ENCODE measurements around the gene CCDC181. TPM values are rescaled to one million over a fixed set of nuclear protein-coding genes. Genes with fewer than 3 reads are reported as not detected.

Gene CCDC181
- total RNA-seq, 2 donors from 2014 or later = not detected

DNA sequence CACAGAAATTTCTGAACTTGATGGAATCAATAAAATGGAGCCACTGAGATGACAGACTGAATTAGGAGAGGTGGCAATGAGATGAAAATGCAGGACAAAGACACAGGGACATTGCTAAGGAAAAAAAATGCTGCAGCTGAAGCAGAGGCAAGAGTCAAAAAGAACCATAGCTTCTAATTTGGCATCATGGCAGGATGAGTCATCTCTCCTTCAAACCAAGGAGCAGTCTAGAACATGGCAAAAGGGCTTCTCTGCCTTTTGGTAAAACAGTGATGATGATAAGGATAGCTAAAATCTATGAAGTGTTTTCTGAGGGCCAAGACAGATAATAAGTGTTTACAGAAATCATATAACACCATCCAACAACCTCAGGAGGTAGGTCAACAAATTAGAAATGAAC is 41.7 kb upstream of the CCDC181 start:
- H3K27ac ChIP-seq = no peak overlapping the region
- DNase-seq = no peak
- TF ChIP-seq, protein P1, sequence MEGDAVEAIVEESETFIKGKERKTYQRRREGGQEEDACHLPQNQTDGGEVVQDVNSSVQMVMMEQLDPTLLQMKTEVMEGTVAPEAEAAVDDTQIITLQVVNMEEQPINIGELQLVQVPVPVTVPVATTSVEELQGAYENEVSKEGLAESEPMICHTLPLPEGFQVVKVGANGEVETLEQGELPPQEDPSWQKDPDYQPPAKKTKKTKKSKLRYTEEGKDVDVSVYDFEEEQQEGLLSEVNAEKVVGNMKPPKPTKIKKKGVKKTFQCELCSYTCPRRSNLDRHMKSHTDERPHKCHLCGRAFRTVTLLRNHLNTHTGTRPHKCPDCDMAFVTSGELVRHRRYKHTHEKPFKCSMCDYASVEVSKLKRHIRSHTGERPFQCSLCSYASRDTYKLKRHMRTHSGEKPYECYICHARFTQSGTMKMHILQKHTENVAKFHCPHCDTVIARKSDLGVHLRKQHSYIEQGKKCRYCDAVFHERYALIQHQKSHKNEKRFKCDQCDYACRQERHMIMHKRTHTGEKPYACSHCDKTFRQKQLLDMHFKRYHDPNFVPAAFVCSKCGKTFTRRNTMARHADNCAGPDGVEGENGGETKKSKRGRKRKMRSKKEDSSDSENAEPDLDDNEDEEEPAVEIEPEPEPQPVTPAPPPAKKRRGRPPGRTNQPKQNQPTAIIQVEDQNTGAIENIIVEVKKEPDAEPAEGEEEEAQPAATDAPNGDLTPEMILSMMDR (IDR thresholded peaks at IDR 0.05) = no peak
- no peak overlapping the region for H3K4me3 ChIP-seq
- H3K9ac ChIP-seq (ENCODE audit: low read depth in 2 of 2, low read length in 2 of 2) = no peak overlapping the region
- H3K27me3 ChIP-seq = no peaks in the 10 kb centered on the region
- intact Hi-C loops (cut with DNase I) = loop anchor here (5.0 kb wide), 1 partner anchor 73 kb away; no protein-coding TSS in a partner anchor
- no peaks in the 10 kb centered on the region for H3K36me3 ChIP-seq
- H3K4me1 ChIP-seq = no peaks in the 10 kb centered on the region
- H3K9me3 ChIP-seq = no peaks in the 10 kb centered on the region

DNA sequence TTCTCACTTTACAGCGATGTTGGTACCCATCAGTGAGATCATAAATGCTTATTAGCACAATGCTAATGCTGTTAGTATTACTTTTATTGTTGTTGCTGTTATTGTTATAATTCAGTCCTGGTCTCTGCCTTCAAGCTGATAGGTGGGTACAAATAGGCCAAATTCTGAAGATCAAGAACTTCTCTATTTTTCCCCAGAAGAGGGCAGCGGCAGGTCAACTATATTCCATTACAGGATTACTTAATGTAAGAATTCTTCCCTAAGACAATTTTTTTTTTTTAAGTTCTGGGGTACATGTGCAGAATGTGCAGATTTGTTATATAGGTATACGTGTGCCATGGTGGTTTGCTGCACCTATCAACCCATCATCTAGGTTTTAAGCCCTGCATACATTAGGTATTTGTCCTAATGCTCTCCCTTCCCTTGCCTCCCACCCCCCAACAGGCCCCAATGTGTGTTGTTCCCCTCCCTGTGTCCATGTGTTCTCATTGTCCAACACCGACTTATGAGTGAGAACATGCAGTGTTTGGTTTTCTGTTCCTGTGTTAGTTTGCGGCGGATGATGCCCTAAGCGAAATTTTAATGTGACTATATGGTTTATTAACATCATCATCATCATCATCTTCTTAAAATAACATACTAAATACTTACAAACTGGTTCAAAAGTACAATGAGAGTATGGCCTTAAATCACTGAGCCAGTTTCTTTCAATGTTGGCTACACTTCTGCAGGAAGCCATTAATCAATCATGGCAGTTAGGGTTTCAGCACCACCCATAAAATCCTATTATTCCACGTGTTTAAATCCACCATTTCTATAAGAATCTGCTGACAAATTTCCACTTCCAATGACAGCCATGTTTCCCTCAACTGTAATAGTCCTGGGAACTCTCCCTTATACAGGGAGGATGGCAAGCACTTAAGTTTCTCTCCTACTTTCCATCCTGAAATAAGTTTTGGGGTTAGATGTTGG is 39.3 kb upstream of the CCDC181 start:
- Histone ChIP-seq H3K4me1 (no peaks in the 10 kb centered on the region), H3K9me3 (no peaks in the 10 kb centered on the region), H3K27ac (no peak overlapping the region), H3K4me3 (no peak overlapping the region), H3K36me3 (no peaks in the 10 kb centered on the region), H3K9ac (ENCODE audit: low read depth in 2 of 2, low read length in 2 of 2) (no peak overlapping the region), H3K27me3 (no peaks in the 10 kb centered on the region)
- intact Hi-C loops (cut with DNase I) = loop anchor here (5.0 kb wide), 1 partner anchor 76 kb away; no protein-coding TSS in a partner anchor
- TF ChIP-seq, protein P1 (IDR thresholded peaks at IDR 0.05) = no peak
- DNase-seq = no peak

DNA sequence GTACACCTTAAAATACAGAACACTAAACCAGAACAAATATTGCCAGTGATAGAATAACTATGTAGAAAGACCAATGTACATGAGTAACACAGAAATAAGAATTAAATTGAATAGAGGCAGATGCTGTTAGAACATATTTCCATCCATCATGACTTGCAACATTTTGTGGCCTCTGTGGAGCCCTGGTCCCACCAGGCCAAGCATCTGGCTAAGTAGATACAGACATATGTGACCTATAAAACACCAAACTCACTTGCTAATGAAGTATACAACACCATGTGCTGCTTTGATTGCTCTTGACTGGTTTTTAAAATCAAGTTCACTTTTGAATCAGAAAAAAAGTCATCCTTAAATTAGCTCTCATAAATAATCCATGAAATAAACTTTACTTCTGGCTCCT is 38.0 kb upstream of the CCDC181 start:
- Histone ChIP-seq H3K4me1 (no peaks in the 10 kb centered on the region), H3K27ac (no peak overlapping the region), H3K27me3 (no peaks in the 10 kb centered on the region), H3K9me3 (no peaks in the 10 kb centered on the region), H3K4me3 (no peak overlapping the region), H3K9ac (ENCODE audit: low read depth in 2 of 2, low read length in 2 of 2) (no peak overlapping the region), H3K36me3 (no peaks in the 10 kb centered on the region)
- intact Hi-C loops (cut with DNase I) = loop anchor here (5.0 kb wide), 1 partner anchor 77 kb away; no protein-coding TSS in a partner anchor
- no peak for DNase-seq
- TF ChIP-seq, protein P1 (IDR thresholded peaks at IDR 0.05) = no peak

DNA sequence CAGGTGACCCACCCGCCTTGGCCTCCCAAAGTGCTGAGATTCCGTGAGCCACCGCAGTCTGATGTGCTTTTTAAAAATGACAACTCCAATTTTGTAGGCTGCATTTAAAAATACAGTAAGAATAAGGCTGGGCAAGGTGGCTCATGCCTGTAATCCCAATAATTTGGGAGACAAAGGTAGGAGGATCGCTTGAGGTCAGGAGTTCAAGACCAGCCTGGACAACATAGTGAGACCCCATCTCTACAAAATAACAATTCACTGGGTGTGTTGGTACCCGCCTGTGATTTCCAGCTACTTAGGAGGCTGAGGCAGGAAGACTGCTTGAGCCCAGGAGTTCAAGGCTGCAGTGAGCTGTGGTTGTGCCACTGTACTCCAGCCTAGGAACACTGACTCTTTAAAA is 35.1 kb upstream of the CCDC181 start:
- Histone ChIP-seq H3K9ac (ENCODE audit: low read depth in 2 of 2, low read length in 2 of 2) (no peak overlapping the region), H3K4me3 (no peak overlapping the region), H3K4me1 (no peaks in the 10 kb centered on the region), H3K9me3 (no peaks in the 10 kb centered on the region), H3K27me3 (no peaks in the 10 kb centered on the region), H3K27ac (no peak overlapping the region), H3K36me3 (no peaks in the 10 kb centered on the region)
- intact Hi-C loops (cut with DNase I) = no loop called here
- no peak for DNase-seq
- TF ChIP-seq, protein P1 (IDR thresholded peaks at IDR 0.05) = no peak

DNA sequence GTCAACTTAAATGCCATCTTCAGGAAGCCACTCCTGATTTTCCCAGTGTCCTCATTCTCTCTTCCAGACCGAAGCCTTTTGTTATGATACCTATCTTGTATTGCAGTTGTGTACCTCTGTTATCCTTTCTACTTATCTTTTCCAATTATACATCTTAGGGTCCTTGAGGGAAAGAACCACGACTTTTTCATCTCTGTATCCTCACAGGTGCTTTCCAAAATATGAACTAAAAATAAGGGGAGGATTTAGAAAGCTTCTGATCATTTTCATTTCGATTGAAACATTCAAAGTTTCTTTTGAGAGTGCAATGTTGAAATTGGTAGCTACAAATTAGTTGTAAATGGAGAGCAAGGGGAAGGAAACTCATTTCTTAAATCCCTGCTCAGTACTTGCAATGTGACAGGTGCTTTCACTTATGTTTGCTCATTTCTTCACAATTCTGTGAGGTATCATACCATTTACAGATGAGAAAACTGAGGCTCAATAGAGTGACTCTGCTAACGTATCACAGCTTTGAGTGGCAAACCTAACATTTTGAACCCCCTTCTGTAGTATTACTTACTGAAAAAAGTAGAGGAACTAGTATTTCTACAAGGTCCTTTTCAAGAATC is 34.2 kb upstream of the CCDC181 start:
- Histone ChIP-seq H3K36me3 (no peaks in the 10 kb centered on the region), H3K9me3 (no peaks in the 10 kb centered on the region), H3K9ac (ENCODE audit: low read depth in 2 of 2, low read length in 2 of 2) (no peak overlapping the region), H3K4me1 (no peaks in the 10 kb centered on the region), H3K27ac (no peak overlapping the region), H3K27me3 (no peaks in the 10 kb centered on the region), H3K4me3 (no peak overlapping the region)
- TF ChIP-seq, protein P1 (IDR thresholded peaks at IDR 0.05) = no peak
- DNase-seq = no peak
- intact Hi-C loops (cut with DNase I) = no loop called here
